ENCODE data around the gene PRKCA.

The PRKCA gene

GRCh38 chr17:66351033-66351432 lies 48.6 kb downstream of the PRKCA start:
- TF ChIP-seq CTCF (IDR thresholded peaks at IDR 0.05; ENCODE audit: insufficient read depth, low read depth, low read length, missing control alignments), result no peak
- H3K4me3 ChIP-seq (ENCODE audit: low read length), result no peak overlapping the region
- no peak for DNase-seq (ENCODE audit: low read depth)

- H3K4me3 ChIP-seq (ENCODE audit: low read length), result no peak overlapping the region
- DNase-seq (ENCODE audit: low read depth), result no peak
- no peak for TF ChIP-seq CTCF (IDR thresholded peaks at IDR 0.05; ENCODE audit: insufficient read depth, low read depth, low read length, missing control alignments)
These were observed 49.3 kb downstream of the PRKCA start for GRCh38 chr17:66351701-66352100.

GRCh38 chr17:66353937-66354401 lies 51.6 kb downstream of the PRKCA start:
- no peak overlapping the region for H3K4me3 ChIP-seq (ENCODE audit: low read length)
- TF ChIP-seq CTCF (IDR thresholded peaks at IDR 0.05; ENCODE audit: insufficient read depth, low read depth, low read length, missing control alignments), result no peak
- DNase-seq (ENCODE audit: low read depth), result no peak

GRCh38 chr17:66354472-66354871 lies 52.1 kb downstream of the PRKCA start:
- DNase-seq (ENCODE audit: low read depth), result no peak
- H3K4me3 ChIP-seq (ENCODE audit: low read length), result no peak overlapping the region
- no peak for TF ChIP-seq CTCF (IDR thresholded peaks at IDR 0.05; ENCODE audit: insufficient read depth, low read depth, low read length, missing control alignments)

- no peak for DNase-seq (ENCODE audit: low read depth)
- no peak overlapping the region for H3K4me3 ChIP-seq (ENCODE audit: low read length)
- TF ChIP-seq CTCF (IDR thresholded peaks at IDR 0.05; ENCODE audit: insufficient read depth, low read depth, low read length, missing control alignments), result no peak
These were observed 52.6 kb downstream of the PRKCA start for GRCh38 chr17:66354981-66355380.

- H3K4me3 ChIP-seq (ENCODE audit: low read length), result no peak overlapping the region
- no peak for TF ChIP-seq CTCF (IDR thresholded peaks at IDR 0.05; ENCODE audit: insufficient read depth, low read depth, low read length, missing control alignments)
- no peak for DNase-seq (ENCODE audit: low read depth)
These were observed 53.1 kb downstream of the PRKCA start for GRCh38 chr17:66355510-66355909.

GRCh38 chr17:66357037-66357436 lies 54.6 kb downstream of the PRKCA start:
- DNase-seq (ENCODE audit: low read depth), result no peak
- TF ChIP-seq CTCF (IDR thresholded peaks at IDR 0.05; ENCODE audit: insufficient read depth, low read depth, low read length, missing control alignments), result no peak

More at GRCh38 chr17:66357037-66357436, 54.6 kb downstream of the PRKCA start:
- H3K4me3 ChIP-seq (ENCODE audit: low read length), result no peak overlapping the region

Data from epithelial cell of esophagus (primary cell).